Neural crest cell (in vitro differentiated cells): ENCODE measurements around the gene GRIP1. TPM values are rescaled to one million over a fixed set of nuclear protein-coding genes. Genes with fewer than 3 reads are reported as not detected.

Experiments used
- DNase-seq: peaks from one replicate; pipeline ENCODE4 v3.0.0; 2021; ENCODE audit warnings: low read depth, mixed read lengths, low spot score
- H3K27ac Mint-ChIP-seq: one replicate; pipeline ENCODE4 v1.8.0; 2021; ENCODE audit warnings: mild to moderate bottlenecking, mixed read lengths; ENCODE audit not compliant: unreplicated experiment
- H3K27me3 Mint-ChIP-seq: 2 replicates; pipeline ENCODE4 v1.8.0; 2021; ENCODE audit warnings: low read depth, mild to moderate bottlenecking, mixed read lengths
- H3K36me3 Mint-ChIP-seq: 2 replicates; pipeline ENCODE4 v1.8.0; 2021; ENCODE audit warnings: low read depth, mild to moderate bottlenecking, mixed read lengths
- H3K4me1 Mint-ChIP-seq: 2 replicates; pipeline ENCODE4 v1.8.0; 2021; ENCODE audit warnings: mixed read lengths
- H3K4me3 Mint-ChIP-seq: one replicate; pipeline ENCODE4 v1.8.0; 2021; ENCODE audit warnings: mild to moderate bottlenecking, mixed read lengths
- H3K9me3 Mint-ChIP-seq: 2 replicates; pipeline ENCODE4 v1.8.0; 2021; ENCODE audit warnings: mixed read lengths
- CTCF ChIP-seq: fragments of 200-600 bp; sonication (generic); conservative IDR thresholded peaks from 2 replicates; pipeline ENCODE4 v1.5.0; 2021; ENCODE audit warnings: antibody characterized with exemption, mild to moderate bottlenecking
- total RNA-seq: library from RNA; stranded (reverse); gene quantifications from 2 replicates; pipeline ENCODE4 v1.2.1, GENCODE V29; 2021

Gene GRIP1
- total RNA-seq, 1 donor from 2014 or later = 40.3 TPM

GRCh38 chr12:66496595-66496994 lies 182.3 kb downstream of the GRIP1 start:
- H3K27ac Mint-ChIP-seq = no peak overlapping the region
- DNase-seq = no peak
- no peaks in the 10 kb centered on the region for H3K9me3 Mint-ChIP-seq
- no peak for TF ChIP-seq CTCF
- H3K4me3 Mint-ChIP-seq = no peak overlapping the region
- H3K4me1 Mint-ChIP-seq = peaks cover 38% of the 10 kb centered on the region
- H3K36me3 Mint-ChIP-seq = no peaks in the 10 kb centered on the region
- no peaks in the 10 kb centered on the region for H3K27me3 Mint-ChIP-seq

- H3K36me3 Mint-ChIP-seq = no peaks in the 10 kb centered on the region
- no peaks in the 10 kb centered on the region for H3K9me3 Mint-ChIP-seq
- H3K27ac Mint-ChIP-seq = no peak overlapping the region
- peaks cover 30% of the 10 kb centered on the region for H3K4me1 Mint-ChIP-seq
- no peak overlapping the region for H3K4me3 Mint-ChIP-seq
- DNase-seq = no peak
- no peaks in the 10 kb centered on the region for H3K27me3 Mint-ChIP-seq
- no peak for TF ChIP-seq CTCF
Observed at GRCh38 chr12:66495709-66496108, 183.2 kb downstream of the GRIP1 start.

- peaks cover 5% of the 10 kb centered on the region for H3K36me3 Mint-ChIP-seq
- H3K9me3 Mint-ChIP-seq = peaks cover 8% of the 10 kb centered on the region
- no peak for DNase-seq
- no peaks in the 10 kb centered on the region for H3K27me3 Mint-ChIP-seq
- H3K4me1 Mint-ChIP-seq = peaks cover 14% of the 10 kb centered on the region
- no peak overlapping the region for H3K27ac Mint-ChIP-seq
- H3K4me3 Mint-ChIP-seq = no peak overlapping the region
- no peak for TF ChIP-seq CTCF
Observed at GRCh38 chr12:66493819-66494218, 185.1 kb downstream of the GRIP1 start.

- Mint-ChIP-seq H3K9me3 (peaks cover 8% of the 10 kb centered on the region), H3K4me1 (no peaks in the 10 kb centered on the region), H3K4me3 (no peak overlapping the region), H3K36me3 (peaks cover 5% of the 10 kb centered on the region), H3K27me3 (no peaks in the 10 kb centered on the region), H3K27ac (no peak overlapping the region)
- no peak for TF ChIP-seq CTCF
- no peak for DNase-seq
Observed at GRCh38 chr12:66491853-66492252, 187.0 kb downstream of the GRIP1 start.

GRCh38 chr12:66482351-66483203 lies 196.3 kb downstream of the GRIP1 start:
- no peaks in the 10 kb centered on the region for H3K27me3 Mint-ChIP-seq

More at GRCh38 chr12:66482351-66483203, 196.3 kb downstream of the GRIP1 start:
- Mint-ChIP-seq H3K36me3 (peaks cover 16% of the 10 kb centered on the region), H3K9me3 (peaks cover 11% of the 10 kb centered on the region), H3K4me3 (no peak overlapping the region), H3K4me1 (no peaks in the 10 kb centered on the region), H3K27ac (no peak overlapping the region)
- DNase-seq = no peak
- no peak for TF ChIP-seq CTCF
